ENCODE data around the gene SHB.

SHB gene

DNA sequence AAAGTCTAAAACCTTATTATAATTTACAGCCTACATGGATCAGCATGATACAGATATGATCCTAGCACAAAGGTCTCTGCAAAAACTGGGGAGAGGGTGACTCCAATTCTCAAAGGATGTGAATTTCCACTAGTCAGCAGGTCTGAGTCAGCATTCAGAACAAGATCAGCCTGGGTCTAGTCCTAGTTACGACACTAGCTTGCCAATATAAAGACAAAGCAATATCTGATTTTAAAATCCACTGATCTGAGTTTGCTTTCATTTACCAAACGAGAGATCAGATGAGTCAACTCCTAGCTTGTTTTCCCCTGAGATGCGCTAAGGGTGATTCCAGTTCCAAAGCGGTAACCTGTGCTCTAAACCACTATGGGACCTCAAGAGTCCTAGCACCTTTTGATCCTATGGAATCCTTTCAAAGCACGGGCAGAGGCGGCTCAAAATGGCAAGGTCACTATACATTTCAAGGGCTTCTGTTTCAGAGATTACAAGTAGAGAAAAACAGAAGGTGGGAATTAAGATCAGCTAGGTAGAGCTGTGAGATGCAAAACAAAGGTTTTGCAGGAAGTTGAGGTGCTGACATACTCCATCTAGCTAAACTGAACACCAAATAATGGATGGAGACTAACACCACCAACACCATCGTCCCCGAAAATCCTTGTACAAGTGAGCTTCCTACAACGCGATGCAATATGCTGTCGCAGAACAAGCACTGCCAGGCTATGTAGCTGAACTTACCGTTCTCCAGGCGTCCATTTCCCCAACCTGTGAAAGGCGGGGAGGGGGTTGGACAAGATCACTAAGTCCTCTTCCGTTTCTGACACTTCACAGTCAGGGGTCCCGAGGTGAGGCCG is 166.0 kb downstream of the SHB start:
- TF ChIP-seq, protein P1, sequence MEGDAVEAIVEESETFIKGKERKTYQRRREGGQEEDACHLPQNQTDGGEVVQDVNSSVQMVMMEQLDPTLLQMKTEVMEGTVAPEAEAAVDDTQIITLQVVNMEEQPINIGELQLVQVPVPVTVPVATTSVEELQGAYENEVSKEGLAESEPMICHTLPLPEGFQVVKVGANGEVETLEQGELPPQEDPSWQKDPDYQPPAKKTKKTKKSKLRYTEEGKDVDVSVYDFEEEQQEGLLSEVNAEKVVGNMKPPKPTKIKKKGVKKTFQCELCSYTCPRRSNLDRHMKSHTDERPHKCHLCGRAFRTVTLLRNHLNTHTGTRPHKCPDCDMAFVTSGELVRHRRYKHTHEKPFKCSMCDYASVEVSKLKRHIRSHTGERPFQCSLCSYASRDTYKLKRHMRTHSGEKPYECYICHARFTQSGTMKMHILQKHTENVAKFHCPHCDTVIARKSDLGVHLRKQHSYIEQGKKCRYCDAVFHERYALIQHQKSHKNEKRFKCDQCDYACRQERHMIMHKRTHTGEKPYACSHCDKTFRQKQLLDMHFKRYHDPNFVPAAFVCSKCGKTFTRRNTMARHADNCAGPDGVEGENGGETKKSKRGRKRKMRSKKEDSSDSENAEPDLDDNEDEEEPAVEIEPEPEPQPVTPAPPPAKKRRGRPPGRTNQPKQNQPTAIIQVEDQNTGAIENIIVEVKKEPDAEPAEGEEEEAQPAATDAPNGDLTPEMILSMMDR (IDR thresholded peaks at IDR 0.05; ENCODE audit: low read length): no peak
- TF ChIP-seq EZH2phosphoT487 (IDR thresholded peaks at IDR 0.05; ENCODE audit: low read length) (no peak), EZH2 (optimal IDR thresholded peaks at IDR 0.05; ENCODE audit: low read depth, low read length) (no peak)
- peak overlapping the region; percentile 75 for H3K4me2 ChIP-seq (ENCODE audit: low read depth, low read length)
- H4K20me1 ChIP-seq (ENCODE audit: insufficient read depth, low read length): no peaks in the 10 kb centered on the region
- peaks cover 17% of the 10 kb centered on the region for H3K4me1 ChIP-seq (ENCODE audit: low read length)
- H2AFZ ChIP-seq (ENCODE audit: low read length): peak overlapping the region; percentile 61
- peaks cover 48% of the 10 kb centered on the region for H3K79me2 ChIP-seq (ENCODE audit: low read length)
- H3K9me3 ChIP-seq (replicated peaks; ENCODE audit: insufficient read depth, low read length): no peaks in the 10 kb centered on the region
- peak; percentile 22 for DNase-seq
- peak overlapping the region; percentile 82 for H3K4me3 ChIP-seq (ENCODE audit: low read length)
- no peaks in the 10 kb centered on the region for H3K9me2 ChIP-seq (replicated peaks; ENCODE audit: insufficient read depth, low read length)
- 0 out of 2 replicates have a peak, but pooled peaks cover 3% of the 10 kb centered on the region for H3K36me3 ChIP-seq (replicated peaks; ENCODE audit: insufficient read depth, low read length)
- peaks cover 20% of the 10 kb centered on the region for H3F3A ChIP-seq (ENCODE audit: insufficient read depth, low read length)
- H3K9ac ChIP-seq (ENCODE audit: low read length): peak overlapping the region; percentile 85
- H3K27me3 ChIP-seq (replicated peaks; ENCODE audit: insufficient read depth, low read length): no peaks in the 10 kb centered on the region
- H3K27ac ChIP-seq (ENCODE audit: low read length): peak overlapping the region; percentile 93

DNA sequence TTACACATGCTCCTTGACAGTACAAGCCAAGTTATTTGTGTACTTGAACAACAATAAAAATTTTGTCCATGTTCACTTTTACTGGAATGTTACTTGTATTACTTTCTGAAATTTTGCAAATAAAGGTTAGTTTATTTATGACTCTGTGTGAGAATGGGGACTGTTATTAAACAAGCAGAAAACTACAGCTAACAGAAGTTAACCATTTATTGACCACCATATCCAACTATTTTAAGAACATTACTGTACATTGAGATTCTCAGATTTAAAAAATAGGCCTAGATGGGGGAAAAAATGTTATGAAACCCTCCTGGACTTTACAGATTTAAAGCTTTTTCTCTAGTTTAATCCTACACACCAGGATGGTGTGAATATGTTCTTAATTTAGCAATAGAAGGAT is 166.9 kb downstream of the SHB start:
- Histone ChIP-seq H3K79me2 (ENCODE audit: low read length) (peaks cover 51% of the 10 kb centered on the region), H3K4me2 (ENCODE audit: low read depth, low read length) (peak overlapping the region; percentile 75), H3K27ac (ENCODE audit: low read length) (no peak overlapping the region), H3F3A (ENCODE audit: insufficient read depth, low read length) (peaks cover 20% of the 10 kb centered on the region), H3K9me2 (replicated peaks; ENCODE audit: insufficient read depth, low read length) (no peaks in the 10 kb centered on the region), H3K4me1 (ENCODE audit: low read length) (peaks cover 22% of the 10 kb centered on the region), H3K27me3 (replicated peaks; ENCODE audit: insufficient read depth, low read length) (no peaks in the 10 kb centered on the region), H3K9me3 (replicated peaks; ENCODE audit: insufficient read depth, low read length) (no peaks in the 10 kb centered on the region), H4K20me1 (ENCODE audit: insufficient read depth, low read length) (no peaks in the 10 kb centered on the region), H3K4me3 (ENCODE audit: low read length) (peak overlapping the region; percentile 82), H2AFZ (ENCODE audit: low read length) (no peak overlapping the region), H3K9ac (ENCODE audit: low read length) (peak overlapping the region; percentile 85; the same call in 1 of the 2 replicates), H3K36me3 (replicated peaks; ENCODE audit: insufficient read depth, low read length) (peaks cover 6% of the 10 kb centered on the region; the same call in 1 of the 2 replicates)
- no peak for DNase-seq
- TF ChIP-seq EZH2 (optimal IDR thresholded peaks at IDR 0.05; ENCODE audit: low read depth, low read length) (no peak), EZH2phosphoT487 (IDR thresholded peaks at IDR 0.05; ENCODE audit: low read length) (no peak)
- TF ChIP-seq, protein P1 (IDR thresholded peaks at IDR 0.05; ENCODE audit: low read length): no peak

DNA sequence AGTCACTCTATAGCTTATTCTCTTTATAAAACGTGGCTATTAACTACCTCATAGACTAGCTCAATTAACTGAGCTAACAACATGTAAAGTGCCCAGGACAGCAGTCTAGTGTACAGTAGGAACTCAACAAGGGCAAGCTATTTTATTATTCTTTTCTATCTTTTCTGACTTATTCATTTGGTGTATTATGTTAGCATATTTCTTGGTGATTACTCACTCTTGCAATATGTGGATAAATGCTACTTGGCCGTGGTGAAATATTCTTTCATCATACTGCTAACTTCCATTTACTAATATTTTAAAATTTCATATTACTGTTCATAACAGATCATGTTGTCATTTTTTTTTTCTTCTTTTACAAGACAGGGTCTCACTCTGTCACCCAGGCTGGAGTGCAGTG is 170.0 kb downstream of the SHB start:
- Histone ChIP-seq H3K9me3 (replicated peaks; ENCODE audit: insufficient read depth, low read length) (no peaks in the 10 kb centered on the region), H2AFZ (ENCODE audit: low read length) (no peak overlapping the region), H3K4me2 (ENCODE audit: low read depth, low read length) (no peak overlapping the region), H3K27ac (ENCODE audit: low read length) (no peak overlapping the region), H4K20me1 (ENCODE audit: insufficient read depth, low read length) (no peaks in the 10 kb centered on the region), H3K36me3 (replicated peaks; ENCODE audit: insufficient read depth, low read length) (peaks cover 12% of the 10 kb centered on the region; the same call in 1 of the 2 replicates), H3K4me1 (ENCODE audit: low read length) (peaks cover 22% of the 10 kb centered on the region), H3F3A (ENCODE audit: insufficient read depth, low read length) (peaks cover 12% of the 10 kb centered on the region), H3K9me2 (replicated peaks; ENCODE audit: insufficient read depth, low read length) (no peaks in the 10 kb centered on the region), H3K79me2 (ENCODE audit: low read length) (peaks cover 74% of the 10 kb centered on the region), H3K27me3 (replicated peaks; ENCODE audit: insufficient read depth, low read length) (no peaks in the 10 kb centered on the region), H3K4me3 (ENCODE audit: low read length) (no peak overlapping the region), H3K9ac (ENCODE audit: low read length) (no peak overlapping the region)
- TF ChIP-seq EZH2 (optimal IDR thresholded peaks at IDR 0.05; ENCODE audit: low read depth, low read length) (no peak), EZH2phosphoT487 (IDR thresholded peaks at IDR 0.05; ENCODE audit: low read length) (no peak)
- TF ChIP-seq, protein P1 (IDR thresholded peaks at IDR 0.05; ENCODE audit: low read length): no peak
- DNase-seq: no peak
